ENCODE measurements around the gene R3HDM2.

DNA sequence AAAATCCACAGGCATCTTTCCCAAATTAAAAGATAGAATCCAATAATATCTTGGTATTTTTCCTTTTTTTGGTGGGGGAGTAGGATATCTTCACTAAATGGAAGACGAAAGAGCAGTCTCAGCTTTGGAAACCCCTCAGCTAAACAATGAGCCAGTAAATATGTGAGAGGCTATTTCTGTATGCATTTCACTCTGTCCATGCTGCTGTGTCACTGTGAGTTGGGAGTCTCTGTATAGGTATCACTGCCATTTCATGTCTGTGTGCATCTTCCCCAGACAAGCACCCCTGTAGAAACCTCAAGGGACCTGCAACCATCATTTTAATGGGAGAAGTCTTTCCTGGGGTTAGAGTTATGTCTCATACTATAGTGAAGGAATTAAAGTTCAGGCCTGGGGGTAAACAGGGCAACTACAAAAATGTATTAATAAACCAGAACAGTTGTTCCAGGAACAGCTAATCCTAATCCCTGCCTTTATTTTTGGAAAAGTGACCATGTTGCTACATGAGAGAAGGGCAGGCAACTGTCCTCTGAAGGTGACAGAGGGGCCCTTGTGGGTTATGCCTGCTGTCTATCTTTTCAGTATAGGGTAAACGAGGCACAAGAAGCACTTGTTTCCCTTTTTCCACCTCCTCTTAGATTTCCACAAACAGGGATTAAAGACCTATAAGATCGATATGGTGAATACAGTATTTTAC, 168.6 kb downstream of the R3HDM2 start:
- TF ChIP-seq CTCF (IDR thresholded peaks at IDR 0.05): no peak
- TF ChIP-seq POLR2A (IDR thresholded peaks at IDR 0.05): no peak
